Tongue (tissue), 2 donors: Measurements from ENCODE around the gene HTT. TPM values are rescaled to one million over a fixed set of nuclear protein-coding genes. Genes with fewer than 3 reads are reported as not detected.

Experiments used
- DNase-seq: peaks from one replicate; pipeline ENCODE4 v3.0.0-alpha.2; 2015
- total RNA-seq: library from RNA; depleted of rRNA; stranded (reverse); fragments of >200 nt; gene quantifications from one replicate; pipeline ENCODE4 v1.2.3, GENCODE V29; 2014

HTT gene
- 69.3 TPM for total RNA-seq

DNA sequence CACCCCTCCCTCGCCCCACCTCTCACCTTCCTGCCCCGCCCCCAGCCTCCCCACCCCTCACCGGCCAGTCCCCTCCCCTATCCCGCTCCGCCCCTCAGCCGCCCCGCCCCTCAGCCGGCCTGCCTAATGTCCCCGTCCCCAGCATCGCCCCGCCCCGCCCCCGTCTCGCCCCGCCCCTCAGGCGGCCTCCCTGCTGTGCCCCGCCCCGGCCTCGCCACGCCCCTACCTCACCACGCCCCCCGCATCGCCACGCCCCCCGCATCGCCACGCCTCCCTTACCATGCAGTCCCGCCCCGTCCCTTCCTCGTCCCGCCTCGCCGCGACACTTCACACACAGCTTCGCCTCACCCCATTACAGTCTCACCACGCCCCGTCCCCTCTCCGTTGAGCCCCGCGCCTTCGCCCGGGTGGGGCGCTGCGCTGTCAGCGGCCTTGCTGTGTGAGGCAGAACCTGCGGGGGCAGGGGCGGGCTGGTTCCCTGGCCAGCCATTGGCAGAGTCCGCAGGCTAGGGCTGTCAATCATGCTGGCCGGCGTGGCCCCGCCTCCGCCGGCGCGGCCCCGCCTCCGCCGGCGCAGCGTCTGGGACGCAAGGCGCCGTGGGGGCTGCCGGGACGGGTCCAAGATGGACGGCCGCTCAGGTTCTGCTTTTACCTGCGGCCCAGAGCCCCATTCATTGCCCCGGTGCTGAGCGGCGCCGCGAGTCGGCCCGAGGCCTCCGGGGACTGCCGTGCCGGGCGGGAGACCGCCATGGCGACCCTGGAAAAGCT, at the start of gene HTT, which contains the start of gene HTT-AS:
TSS of gene HTT (plus strand) at position 604 of the 768 bp plus-strand sequence. CDS start at position 749, 145 bp downstream.
TSS of gene HTT-AS (minus strand) at position 461 of the 768 bp plus-strand sequence.
- peak; percentile 98 for DNase-seq

DNA sequence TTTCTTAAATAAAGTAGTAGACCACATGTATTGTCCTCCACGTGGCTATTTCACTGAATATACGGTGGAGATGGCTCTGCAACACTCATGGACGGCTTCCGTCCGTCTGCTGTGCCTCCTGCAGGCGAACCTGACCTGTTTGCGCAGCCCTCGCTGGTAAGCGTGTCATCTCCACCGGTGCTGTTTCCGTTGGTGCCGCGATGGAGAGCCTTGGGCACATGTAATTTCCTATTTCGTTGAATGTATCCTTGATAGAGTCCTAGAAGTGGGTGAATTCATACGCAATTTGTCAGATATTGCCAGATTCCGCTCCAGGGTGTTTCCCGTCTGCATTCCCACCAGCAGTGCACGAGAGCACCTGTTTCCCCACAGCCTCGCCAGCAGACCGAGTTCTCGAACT, 48.6 kb upstream of the HTT start:
- DNase-seq, result no peak

DNA sequence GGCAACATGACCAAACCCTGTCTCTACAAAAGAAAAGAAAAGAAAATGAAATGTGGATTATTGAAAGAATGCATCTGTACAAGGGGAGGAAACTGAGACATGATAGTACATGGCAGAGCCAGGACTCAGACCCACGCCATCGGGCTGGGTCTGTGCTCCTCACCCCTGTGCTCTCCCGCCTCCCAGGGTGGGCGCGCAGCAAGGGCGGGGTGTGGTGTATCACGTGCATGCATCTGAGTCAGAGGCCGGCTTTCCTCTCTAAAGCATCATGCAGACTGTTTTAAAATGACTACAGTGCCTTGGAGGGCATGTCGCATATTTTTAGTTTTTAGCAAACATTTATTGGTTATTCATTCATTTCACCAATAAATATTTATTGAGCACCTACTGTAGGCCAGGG, 47.9 kb upstream of the HTT start:
- DNase-seq, result no peak

DNA sequence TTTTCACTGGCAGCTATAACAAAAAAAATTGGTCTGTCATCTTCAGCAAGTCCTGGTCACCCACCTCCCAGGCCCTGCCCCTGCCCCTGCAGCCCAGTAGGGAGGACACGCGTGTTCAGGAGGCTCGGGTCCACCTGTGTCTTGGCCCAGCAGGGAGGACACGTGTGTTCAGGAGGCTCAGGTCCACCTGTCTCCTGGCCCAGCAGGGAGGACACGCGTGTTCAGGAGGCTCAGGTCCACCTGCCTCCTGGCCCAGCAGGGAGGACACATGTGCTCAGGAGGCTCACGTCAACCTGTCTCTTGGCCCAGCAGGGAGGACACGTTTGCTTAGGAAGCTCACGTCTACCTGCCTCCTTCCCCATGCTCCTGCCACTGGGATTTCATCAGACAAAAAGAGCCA, 45.0 kb upstream of the HTT start:
- no peak for DNase-seq

DNA sequence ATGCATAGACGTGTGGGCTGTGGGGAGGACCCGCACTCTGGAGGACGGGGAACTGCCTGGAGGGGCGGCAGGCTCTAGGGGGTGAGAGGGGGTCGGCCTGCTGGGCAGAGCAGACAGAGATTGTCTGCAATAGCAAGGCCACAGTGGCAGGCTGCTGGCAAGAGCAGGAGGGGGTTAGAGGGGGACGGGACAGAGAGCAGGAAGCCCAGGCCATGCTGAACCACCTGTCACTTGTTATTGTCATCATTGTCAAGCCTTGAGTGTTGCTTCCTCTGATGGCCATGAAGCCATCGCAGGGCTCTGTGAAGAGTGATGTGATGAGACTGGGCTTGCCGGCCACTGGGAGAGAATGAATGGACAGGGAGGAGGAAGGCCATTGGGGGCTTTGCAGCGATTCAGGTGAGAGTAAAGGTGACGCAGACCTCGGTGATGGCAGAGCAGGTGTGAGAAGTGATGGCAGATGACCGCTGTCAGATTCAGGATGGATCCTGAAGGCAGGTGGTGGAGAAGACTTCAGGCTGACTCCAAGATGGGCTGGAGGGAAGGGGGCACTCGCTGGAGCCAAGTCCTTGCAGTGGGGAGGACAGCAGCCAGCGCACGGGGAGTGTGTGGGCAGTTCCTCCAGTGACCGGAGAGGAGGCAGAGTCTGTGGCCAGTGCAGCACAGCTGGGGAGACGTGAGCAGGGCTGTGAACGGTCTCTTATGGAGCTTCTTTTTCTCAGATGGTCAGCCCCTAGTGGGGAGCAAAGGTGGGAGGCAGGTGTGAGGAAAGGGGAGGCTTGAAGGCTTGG, 43.7 kb upstream of the HTT start:
- no peak for DNase-seq

DNA sequence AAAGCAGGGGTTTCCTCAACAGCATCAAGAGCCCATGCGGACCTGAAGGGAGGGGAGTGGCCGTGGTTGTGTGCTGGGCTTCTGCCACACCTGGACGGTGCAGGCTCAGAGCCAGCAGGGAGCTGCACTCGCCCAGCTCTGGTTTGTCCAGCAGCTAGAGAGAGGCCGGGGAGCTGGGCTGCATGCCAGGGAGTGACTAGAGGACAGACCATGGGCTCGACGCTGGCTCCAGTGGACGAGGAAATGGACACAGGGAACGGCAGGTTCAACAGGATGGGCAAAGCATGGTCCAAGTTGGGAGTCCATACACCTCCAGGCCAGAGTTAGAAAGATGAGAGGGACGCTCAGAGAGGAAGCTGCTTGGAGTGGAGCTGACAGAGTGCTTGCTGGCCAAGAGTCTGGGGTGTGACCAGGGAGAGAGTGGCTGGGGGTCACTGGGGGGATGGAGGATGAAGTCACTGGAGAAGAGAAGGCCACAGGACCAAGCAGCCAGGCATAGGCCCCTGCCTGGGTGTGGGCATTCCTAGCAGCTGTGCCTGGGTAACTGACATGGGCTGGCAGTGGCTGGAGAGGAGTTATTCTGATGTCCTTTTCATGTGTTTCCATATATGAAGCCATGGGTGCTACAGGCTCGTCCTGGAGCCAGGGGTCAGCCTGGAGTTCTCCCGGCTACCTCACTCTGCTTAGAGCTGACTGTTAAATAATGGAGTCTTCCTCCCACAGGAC, 43.0 kb upstream of the HTT start:
- no peak for DNase-seq

DNA sequence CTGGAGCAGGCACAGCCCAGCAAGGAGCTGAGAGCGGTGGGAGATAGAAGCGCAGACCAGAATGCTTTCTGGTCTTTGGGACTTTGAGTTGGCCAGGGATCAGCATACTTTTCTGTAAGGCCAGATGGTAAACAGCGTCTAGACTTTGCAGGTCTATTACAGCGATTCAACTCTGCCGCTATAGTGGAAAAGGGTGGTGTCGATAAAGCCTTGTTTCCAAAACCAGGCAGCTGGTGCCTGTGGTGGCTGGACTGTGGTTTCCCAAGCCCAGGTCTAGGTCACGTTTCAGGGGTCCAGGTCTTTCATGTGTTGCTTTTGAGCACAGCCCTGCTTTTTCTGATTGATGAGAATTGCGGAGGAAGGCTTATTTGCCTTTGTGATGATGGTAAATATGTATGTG, 40.2 kb upstream of the HTT start:
- no peak for DNase-seq

DNA sequence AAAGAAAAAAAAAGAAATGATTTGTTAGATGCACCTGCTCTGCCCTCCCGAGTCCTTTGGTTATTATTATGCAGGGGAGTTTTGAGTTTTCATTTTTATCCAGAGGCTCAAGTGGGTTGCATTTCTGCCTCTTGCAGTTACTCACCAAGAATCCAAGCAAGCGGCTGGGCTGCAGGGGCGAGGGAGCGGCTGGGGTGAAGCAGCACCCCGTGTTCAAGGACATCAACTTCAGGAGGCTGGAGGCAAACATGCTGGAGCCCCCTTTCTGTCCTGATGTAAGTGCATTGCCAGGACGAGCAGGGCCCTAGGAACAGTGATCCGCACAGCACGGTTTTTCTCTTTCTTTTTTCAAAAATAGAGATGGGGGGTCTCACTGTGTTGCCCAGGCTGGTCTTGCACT, 39.2 kb upstream of the HTT start:
- no peak for DNase-seq

DNA sequence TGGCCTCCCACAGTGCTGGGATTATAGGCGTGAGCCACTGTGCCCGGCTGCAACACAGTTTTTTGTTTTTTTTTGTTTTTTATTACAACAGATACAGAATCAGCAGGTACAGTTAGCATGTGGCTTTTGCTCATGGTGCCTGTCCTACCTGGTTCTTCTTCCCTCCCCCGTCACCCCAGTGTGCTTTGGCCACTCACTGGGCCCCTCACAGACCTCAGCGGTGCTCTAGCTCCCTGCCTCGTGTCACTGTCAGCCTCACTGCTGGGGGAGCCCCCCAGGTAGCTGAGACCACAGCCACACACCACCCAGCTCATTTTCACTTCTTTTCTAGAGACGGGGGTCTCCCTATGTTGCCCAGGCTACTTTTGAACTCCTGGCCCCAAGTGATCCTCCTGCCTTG, 38.8 kb upstream of the HTT start:
- no peak for DNase-seq

DNA sequence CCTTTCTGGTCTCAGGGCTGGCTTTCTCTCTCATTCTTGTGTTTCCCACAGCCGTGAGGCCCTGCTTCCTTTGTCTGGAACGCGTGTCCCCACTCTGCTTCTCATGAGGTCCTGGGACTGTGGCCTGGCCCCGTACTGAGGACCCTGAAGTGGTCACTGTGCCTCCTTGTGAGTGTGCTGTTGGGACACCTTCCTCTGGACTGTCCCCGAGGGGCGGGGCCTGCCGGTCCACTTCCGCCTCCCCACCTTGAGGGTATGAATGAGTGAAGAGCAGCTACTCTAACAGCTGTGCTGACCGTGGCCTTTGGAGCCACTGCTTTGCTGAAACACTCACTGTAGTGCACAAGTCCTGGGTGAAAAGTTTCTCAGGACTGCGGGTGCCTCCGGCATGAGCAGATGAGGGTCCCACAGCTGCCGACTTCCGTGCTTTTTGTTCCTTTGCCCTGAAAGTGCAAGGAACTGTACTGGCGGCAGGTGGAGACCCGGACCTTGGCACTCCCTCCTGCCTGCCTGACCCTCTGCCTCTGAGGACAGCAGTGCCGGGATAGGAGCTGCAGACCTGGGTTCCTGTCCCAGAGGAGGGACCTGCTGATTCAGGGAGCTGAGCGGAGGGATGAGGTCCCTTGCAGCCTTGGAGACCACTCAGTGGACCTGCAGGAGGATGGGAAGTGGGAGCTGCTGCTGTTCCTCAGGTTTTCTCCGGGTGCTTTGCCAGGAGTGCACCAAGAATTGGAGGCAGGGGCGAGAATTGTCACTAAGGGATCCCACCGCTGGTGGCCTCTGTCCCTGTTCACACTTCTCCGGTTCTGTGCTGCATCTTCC, 38.1 kb upstream of the HTT start:
- no peak for DNase-seq

DNA sequence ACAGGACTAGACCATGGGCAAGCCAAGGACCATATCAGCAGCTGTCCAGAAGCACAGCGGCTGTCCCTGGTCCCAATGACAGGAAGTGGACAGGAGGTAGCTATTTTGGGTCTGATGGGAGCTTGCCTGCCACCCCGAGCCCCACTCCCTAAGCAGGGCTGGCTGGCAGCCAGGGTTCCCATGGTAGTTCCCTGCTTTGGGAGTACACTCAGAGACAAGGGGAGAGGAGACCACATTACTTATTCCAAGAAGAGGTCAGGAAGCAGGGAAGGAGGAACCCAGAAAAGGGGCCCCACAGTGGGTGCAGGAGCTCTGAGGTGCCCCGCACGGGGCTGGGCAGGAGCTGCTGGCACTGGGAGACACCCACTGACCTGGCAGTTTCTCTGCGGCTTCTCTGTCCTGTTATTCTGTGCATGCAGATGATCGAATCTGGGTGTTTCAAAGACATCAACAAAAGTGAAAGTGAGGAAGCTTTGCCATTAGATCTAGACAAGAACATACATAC, 36.5 kb upstream of the HTT start:
- peak; percentile 86 for DNase-seq

DNA sequence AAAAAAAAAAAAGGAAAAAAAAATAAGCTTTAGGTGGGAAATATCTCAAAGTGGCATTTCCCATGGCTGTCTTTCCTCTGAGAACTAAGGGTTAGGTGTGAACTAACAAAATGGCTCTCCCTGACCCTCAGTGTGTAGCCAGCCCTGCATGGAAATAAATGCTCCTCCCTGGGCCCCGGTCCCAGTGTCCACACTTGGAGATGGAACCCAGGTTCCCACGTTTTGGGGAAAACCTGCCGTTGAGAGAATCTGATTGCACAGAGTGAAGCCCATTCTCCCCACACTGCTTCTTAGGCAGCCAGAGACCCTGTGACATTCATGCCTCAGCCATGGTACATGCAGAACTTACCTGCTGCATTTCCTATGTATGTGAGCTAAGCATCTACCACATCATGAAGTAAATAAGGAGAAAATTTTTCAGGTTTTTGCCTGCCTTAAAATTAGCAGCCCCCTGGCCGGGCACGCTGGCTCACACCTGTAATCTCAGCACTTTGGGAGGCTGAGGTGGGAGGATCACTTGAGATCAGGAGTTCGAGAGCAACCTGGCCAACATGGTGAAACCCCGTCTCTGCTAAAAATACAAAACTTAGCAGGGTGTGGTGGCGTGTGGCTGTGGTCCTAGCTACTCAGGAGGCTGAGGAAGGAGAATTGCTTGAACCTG, 34.6 kb upstream of the HTT start:
- DNase-seq, result no peak

DNA sequence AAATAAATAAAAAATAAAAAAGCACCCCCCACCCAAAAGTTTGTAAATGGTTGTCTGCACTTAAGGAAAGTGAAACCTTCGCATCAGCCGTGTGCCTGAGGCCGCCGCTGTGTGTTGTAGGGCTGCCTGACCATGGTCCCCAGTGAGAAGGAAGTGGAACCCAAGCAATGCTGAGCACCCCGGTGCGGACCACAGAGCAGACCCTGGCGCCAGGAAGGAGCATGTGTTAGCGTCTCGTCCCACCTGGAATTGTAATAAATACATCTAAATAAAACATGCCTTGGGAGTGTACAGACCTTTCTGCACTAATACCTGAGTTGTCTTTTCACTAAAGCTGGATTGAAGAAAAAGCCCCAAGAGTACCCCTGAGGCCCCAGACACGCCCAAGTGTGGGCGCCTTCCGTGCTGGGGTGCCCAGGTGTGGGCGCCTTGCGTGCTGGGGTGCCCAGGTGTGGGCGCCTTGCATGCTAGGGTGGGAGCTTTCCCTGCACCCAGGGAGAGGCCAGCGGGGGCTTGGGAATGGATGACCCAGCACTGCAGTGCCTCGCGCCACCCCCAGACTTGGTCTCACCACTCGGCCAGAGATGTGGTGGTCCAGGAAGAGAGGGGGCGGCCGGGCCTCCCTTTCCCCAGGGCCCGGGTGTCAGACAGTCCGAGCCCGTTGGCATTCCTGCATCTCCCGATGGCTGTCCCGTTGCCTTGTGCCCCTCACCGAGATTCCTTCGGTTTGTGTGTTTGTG, 33.9 kb upstream of the HTT start:
- no peak for DNase-seq

DNA sequence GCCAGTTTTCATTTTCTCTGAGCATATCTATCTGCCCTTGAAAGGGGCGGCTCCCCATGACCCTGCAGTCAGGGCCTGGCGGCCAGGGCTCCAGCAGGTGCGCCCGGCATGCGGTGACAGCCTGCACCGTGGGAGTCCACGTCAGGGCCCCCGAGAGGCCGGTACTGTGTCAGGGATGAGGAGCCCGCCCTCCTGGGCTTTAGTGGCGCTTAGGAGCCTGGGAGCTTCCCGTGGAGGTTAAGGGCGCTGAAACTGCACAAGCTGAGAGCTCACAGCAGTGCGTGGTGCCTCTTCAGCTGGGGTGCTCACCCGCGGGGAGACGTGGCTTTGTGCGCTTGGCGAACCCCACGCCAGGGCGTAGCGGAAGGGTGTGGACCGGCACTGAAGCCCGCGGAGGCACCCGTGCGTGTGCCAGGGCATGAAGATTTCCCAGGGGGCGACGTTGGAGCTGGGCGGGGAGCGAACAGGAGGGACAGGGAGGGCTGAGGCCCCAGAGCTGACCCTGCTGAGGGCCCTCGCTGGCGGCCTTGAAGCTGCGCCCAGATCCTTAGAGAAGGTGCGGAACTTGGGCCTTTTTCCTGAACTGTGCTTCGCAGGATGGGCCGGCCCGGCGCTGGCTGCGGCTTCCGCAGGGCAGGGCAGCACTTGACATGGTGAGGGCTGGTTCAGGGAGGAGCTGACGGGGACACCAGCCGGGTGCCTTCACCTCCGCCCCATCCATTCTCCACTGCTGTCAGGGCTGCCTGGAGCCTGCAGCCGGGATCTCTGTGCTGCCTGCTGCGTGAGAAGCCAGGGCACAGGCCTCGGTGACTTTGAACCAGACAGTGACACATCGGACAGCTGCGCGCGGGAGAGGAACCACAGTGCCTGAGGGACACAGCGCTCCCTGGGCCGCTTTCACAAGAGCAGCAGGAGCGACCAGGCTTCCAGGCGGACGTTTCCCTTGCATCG, 33.0 kb upstream of the HTT start:
- DNase-seq, result peak; percentile 89

DNA sequence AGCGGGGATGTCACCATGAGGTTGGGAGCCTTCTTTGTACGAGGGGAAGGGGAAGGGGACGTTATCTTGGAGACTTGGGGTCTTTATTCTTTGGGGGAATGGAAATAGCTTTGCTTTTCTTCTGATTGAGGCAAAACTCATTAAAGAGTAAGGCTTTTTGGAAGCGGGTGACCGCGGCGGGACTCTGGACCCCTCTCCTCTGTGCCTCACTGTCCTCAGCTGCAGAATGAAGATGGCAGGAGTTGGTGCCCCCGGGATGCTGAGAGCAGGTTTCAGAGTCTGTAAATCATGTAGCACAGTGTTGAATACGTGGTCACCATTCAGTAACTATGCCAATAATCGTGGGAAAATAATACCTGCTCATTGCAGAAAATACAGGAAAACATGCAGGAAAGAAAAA, 32.3 kb upstream of the HTT start:
- no peak for DNase-seq

DNA sequence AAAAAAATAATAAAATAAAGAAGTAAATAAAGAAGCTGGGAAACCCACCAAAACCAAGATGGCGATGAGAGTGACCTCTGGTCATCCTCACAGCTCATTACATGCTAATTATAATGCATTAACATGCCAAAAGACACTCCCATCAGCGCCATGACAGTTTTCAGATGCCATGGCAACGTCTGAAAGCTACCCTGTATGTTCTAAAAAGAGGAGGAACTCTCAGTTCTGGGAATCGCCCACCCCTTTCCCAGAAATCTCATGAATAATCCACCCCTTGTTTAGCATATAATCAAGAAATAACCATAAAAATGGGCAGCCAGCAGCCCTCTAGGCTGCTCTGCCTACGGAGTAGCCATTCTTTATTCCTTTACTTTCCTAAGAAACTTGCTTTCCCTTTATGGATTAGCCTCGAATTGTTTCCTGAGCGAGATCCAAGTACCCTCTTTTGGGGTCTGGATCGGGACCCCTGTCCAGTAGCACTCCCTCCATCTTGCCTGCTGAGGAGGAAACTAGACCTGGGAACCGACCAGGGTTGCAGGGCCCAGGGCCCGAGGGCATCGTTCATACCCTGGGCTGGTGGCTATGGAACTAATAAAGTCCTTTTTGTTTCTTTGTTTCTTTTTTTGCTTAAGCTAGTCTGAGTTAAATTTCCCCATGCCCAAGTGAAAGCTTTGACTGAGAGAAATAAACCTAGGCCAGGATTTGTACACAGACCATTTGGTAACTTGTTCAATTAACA, 31.0 kb upstream of the HTT start:
- DNase-seq, result no peak

DNA sequence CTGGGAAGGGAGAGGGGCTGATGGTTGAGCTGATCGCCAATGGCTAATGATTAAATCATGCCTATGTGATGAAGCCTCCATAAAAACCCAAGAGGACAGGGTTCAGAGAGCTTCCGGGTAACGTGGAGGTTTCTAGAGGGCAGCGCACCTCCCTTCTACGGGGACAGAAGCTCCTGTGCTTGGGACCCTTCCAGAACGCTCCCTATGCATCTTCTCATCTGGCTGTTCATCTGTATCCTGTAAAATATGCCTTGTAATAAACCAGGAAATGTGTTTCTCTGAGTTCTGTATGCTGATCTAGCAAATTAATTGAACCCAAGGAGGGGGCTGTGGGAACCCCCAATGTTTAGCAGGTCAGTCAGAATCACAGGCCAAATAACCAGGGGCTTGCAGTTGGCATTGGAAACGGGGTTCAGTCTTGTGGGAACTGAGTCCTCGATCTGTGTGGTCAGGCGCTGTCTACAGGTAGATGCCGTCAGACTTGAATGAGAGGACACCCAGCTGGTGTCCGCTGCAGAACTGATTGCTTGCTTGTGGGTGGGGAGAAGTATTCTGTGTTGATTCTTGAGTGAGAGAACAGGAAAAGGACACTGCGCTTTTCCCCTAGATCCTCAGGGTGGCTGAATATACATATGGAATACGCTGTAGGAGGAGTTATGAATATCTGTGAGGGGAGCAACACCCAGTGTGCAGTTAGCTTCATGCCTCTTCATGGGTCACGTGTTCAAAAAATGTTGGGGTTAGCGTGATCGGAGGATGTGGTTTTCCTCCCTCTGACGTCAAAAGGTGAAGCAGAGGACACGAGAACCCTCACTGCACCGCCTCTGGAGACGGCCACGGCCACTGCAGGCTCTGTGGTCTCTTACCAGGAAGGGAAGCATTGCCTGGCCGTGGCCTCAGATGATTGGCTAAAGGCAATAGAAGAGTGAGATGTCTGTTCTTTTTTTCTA, 29.3 kb upstream of the HTT start:
- no peak for DNase-seq
